H1 (cell line): ENCODE measurements around the gene URB2. TPM values are rescaled to one million over a fixed set of nuclear protein-coding genes. Genes with fewer than 3 reads are reported as not detected.

Source experiments
- CTCF ChIA-PET: fragments of 300-600 bp; sonication (Branson Sonifier 250); formaldehyde crosslinking; loops from one replicate; lab custom pipeline; 2021; ENCODE audit not compliant: partially characterized antibody; lab: Charles Lee
- POLR2A ChIA-PET: fragments of 300-600 bp; sonication (Branson Sonifier 250); formaldehyde crosslinking; loops from one replicate; lab custom pipeline; 2021; ENCODE audit warnings: inconsistent platforms; ENCODE audit not compliant: partially characterized antibody; lab: Charles Lee
- DNase-seq, 2 experiments: peaks; one replicate each; pipeline versions ENCODE4 v3.0.0 to v3.0.0-alpha.2; 2010 to 2022; ENCODE audit warnings: low spot score in 2 of 2, low read depth in 1 of 2, mixed read lengths in 1 of 2
- FAIRE-seq: peaks from 2 replicates; lab custom pipeline; 2011; peaks lifted over from hg19 to GRCh38; lab: Jason Lieb, UNC
- H2AFZ ChIP-seq: 2 replicates; pipeline ENCODE4 v1.8.1; 2012; ENCODE audit warnings: low read length, inconsistent platforms
- H2AK5ac ChIP-seq: 2 replicates; pipeline ENCODE4 v1.6.1; 2013; ENCODE audit warnings: low read depth, low read length
- H2BK120ac ChIP-seq: replicated peaks from 2 replicates; pipeline ENCODE3; 2013; ENCODE audit warnings: low read depth, low read length, inconsistent platforms
- H2BK12ac ChIP-seq: 2 replicates; pipeline ENCODE4 v1.6.1; 2013; ENCODE audit warnings: low read depth, low read length
- H2BK15ac ChIP-seq: 2 replicates; pipeline ENCODE4 v1.6.1; 2013; ENCODE audit warnings: low read length
- H2BK20ac ChIP-seq: 2 replicates; pipeline ENCODE4 v1.6.1; 2013; ENCODE audit warnings: low read length
- H2BK5ac ChIP-seq: 2 replicates; pipeline ENCODE4 v1.6.1; 2013; ENCODE audit warnings: low read depth, low read length
- H3K14ac ChIP-seq: 2 replicates; pipeline ENCODE4 v1.6.1; 2013; ENCODE audit warnings: inconsistent platforms; ENCODE audit not compliant: insufficient read length
- H3K18ac ChIP-seq: 2 replicates; pipeline ENCODE4 v1.6.1; 2013; ENCODE audit warnings: low read length; ENCODE audit errors: extremely low read depth
- H3K23ac ChIP-seq: 2 replicates; pipeline ENCODE4 v1.6.1; 2013; ENCODE audit warnings: inconsistent platforms; ENCODE audit not compliant: insufficient read length
- H3K23me2 ChIP-seq: 2 replicates; pipeline ENCODE4 v1.6.1; 2013; ENCODE audit warnings: low read depth, low read length
- H3K27ac ChIP-seq: 2 replicates; pipeline ENCODE4 v1.6.1; 2011; ENCODE audit warnings: low read depth, low read length, inconsistent platforms
- H3K27me3 ChIP-seq, 4 experiments: replicated peaks in 1 of 4; 1 replicate in 1 of 4; 2 replicates in 3 of 4; pipeline versions ENCODE4 v1.6.1 to v1.8.1; 2011 to 2013; ENCODE audit warnings: low read length in 3 of 4, mild to moderate bottlenecking in 3 of 4, inconsistent platforms in 2 of 4, mixed read lengths in 2 of 4, moderate library complexity in 1 of 4; ENCODE audit not compliant: control insufficient read depth in 3 of 4, insufficient read depth in 3 of 4; ENCODE audit errors: extremely low read depth in 1 of 4
- H3K36me3 ChIP-seq, 4 experiments: 2 replicates each; pipeline versions ENCODE4 v1.6.1 to v1.8.1; 2011 to 2013; ENCODE audit warnings: mild to moderate bottlenecking in 4 of 4, low read length in 3 of 4, moderate library complexity in 2 of 4, control low read depth in 1 of 4, inconsistent platforms in 1 of 4; ENCODE audit not compliant: insufficient read depth in 4 of 4, control insufficient read depth in 2 of 4
- H3K4ac ChIP-seq: replicated peaks from 2 replicates; pipeline ENCODE3; 2013; ENCODE audit warnings: low read length, low read depth, mixed read lengths, inconsistent platforms; ENCODE audit not compliant: insufficient read length
- H3K4me1 ChIP-seq, 4 experiments: replicated peaks in 1 of 4; 1 replicate in 1 of 4; 2 replicates in 3 of 4; pipeline versions ENCODE4 v1.6.1 to v1.8.1; 2011 to 2013; ENCODE audit warnings: low read length in 3 of 4, inconsistent platforms in 2 of 4, mixed read lengths in 1 of 4; ENCODE audit not compliant: insufficient read depth in 4 of 4, control insufficient read depth in 3 of 4
- H3K4me2 ChIP-seq, 2 experiments: 2 replicates each; pipeline versions ENCODE4 v1.6.1 to v1.8.1; 2011 to 2013; ENCODE audit warnings: low read depth in 2 of 2, low read length in 2 of 2, control low read depth in 1 of 2, inconsistent platforms in 1 of 2, mild to moderate bottlenecking in 1 of 2; ENCODE audit not compliant: insufficient read depth in 1 of 2
- H3K4me3 ChIP-seq, 4 experiments: fragments of 200-600, 300-600 bp in 1 of 4; sonication (generic), shearing (Covaris generic), sonication (Bioruptor Twin) in 1 of 4; 2 replicates each; pipeline versions ENCODE4 v1.5.1 to v1.8.1; 2011 to 2016; ENCODE audit warnings: low read length in 4 of 4, low read depth in 3 of 4, control low read depth in 2 of 4, inconsistent platforms in 2 of 4, mild to moderate bottlenecking in 2 of 4, mixed read lengths in 1 of 4, moderate library complexity in 1 of 4; ENCODE audit not compliant: insufficient read depth in 2 of 4; ENCODE audit errors: extremely low read depth in 1 of 4
- H3K56ac ChIP-seq: replicated peaks from 2 replicates; pipeline ENCODE3; 2013; ENCODE audit warnings: low read depth, mild to moderate bottlenecking, mixed read lengths, low read length, inconsistent platforms; ENCODE audit not compliant: insufficient read length
- H3K79me1 ChIP-seq: 2 replicates; pipeline ENCODE4 v1.6.1; 2013; ENCODE audit warnings: low read depth, low read length, control low read depth
- H3K79me2 ChIP-seq, 2 experiments: 2 replicates each; pipeline versions ENCODE4 v1.6.1 to v1.8.1; 2012 to 2013; ENCODE audit warnings: low read length in 2 of 2, mild to moderate bottlenecking in 2 of 2, inconsistent platforms in 1 of 2; ENCODE audit not compliant: insufficient read depth in 2 of 2, control insufficient read depth in 1 of 2
- H3K9ac ChIP-seq, 4 experiments: replicated peaks in 1 of 4; 1 replicate in 1 of 4; 2 replicates in 3 of 4; pipeline versions ENCODE4 v1.6.1 to v1.8.1; 2011 to 2013; ENCODE audit warnings: low read depth in 3 of 4, low read length in 3 of 4, control low read depth in 2 of 4, mild to moderate bottlenecking in 2 of 4, moderate library complexity in 2 of 4, inconsistent platforms in 1 of 4; ENCODE audit errors: extremely low read depth in 1 of 4
- H3K9me3 ChIP-seq, 2 experiments: 2 replicates each; pipeline versions ENCODE4 v1.6.1 to v1.8.1; 2012 to 2013; ENCODE audit warnings: mild to moderate bottlenecking in 2 of 2, moderate library complexity in 2 of 2, control low read depth in 1 of 2, inconsistent platforms in 1 of 2, low read depth in 1 of 2, low read length in 1 of 2, mixed read lengths in 1 of 2; ENCODE audit not compliant: insufficient read depth in 2 of 2
- H4K20me1 ChIP-seq, 2 experiments: replicated peaks in 1 of 2; 2 replicates each; pipeline versions ENCODE3 to v1.8.1; 2011 to 2013; ENCODE audit warnings: inconsistent platforms in 2 of 2, low read length in 2 of 2, mild to moderate bottlenecking in 1 of 2; ENCODE audit not compliant: insufficient read depth in 2 of 2, control insufficient read depth in 1 of 2
- H4K5ac ChIP-seq: 2 replicates; pipeline ENCODE4 v1.6.1; 2013; ENCODE audit warnings: low read length, low read depth, mixed read lengths, inconsistent platforms; ENCODE audit not compliant: insufficient read length
- H4K8ac ChIP-seq: 2 replicates; pipeline ENCODE4 v1.8.0; 2013; ENCODE audit warnings: mild to moderate bottlenecking, moderate library complexity, low read length, inconsistent platforms; ENCODE audit not compliant: insufficient read depth; ENCODE audit errors: extremely low read depth
- H4K91ac ChIP-seq: replicated peaks from 2 replicates; pipeline ENCODE3; 2013; ENCODE audit warnings: low read length, mixed read lengths, inconsistent platforms; ENCODE audit not compliant: insufficient read length
- CREB1 ChIP-seq: IDR thresholded peaks from 2 replicates; pipeline ENCODE4 v1.6.1; 2012; ENCODE audit warnings: inconsistent platforms
- YY1 ChIP-seq: IDR thresholded peaks from 2 replicates; pipeline ENCODE4 v1.6.1; 2011; ENCODE audit warnings: low read depth, mild to moderate bottlenecking, low read length
- WGBS, 2 experiments: shearing (Covaris generic) in 1 of 2; methylation state at CpG; one replicate each; pipeline versions ENCODE4 v1.1.6 to v1.1.7; 2013 to 2015; ENCODE audit warnings: low lambda C conversion rate in 2 of 2, mixed read lengths in 2 of 2, inconsistent platforms in 1 of 2, low coverage in 1 of 2, missing lambda C conversion rate in 1 of 2; ENCODE audit not compliant: insufficient replicate concordance in 2 of 2, insufficient coverage in 1 of 2, insufficient read length in 1 of 2; ENCODE audit errors: extremely low coverage in 1 of 2, missing lambda C conversion rate in 1 of 2; 5-methylcytosine and 5-hydroxymethylcytosine counted together
- polyA plus RNA-seq, 7 experiments: library from polyadenylated mRNA; depleted of rRNA in 3 of 7; stranded (reverse) in 5 of 7; unstranded in 2 of 7; fragments of >200 nt in 5 of 7; fragments of 200-250 nt in 2 of 7; gene quantifications; 1 replicate in 5 of 7; 2 replicates in 1 of 7; 4 replicates in 1 of 7; pipeline versions ENCODE4 v1.2.1 to v1.2.3, GENCODE V29; 2011 to 2013; ENCODE audit warnings: missing spikeins in 2 of 7, mixed read lengths in 2 of 7
- total RNA-seq: library from RNA; stranded (reverse); fragmentation: NEBNext Ultra II Directional; extraction: Animal tissue kit (Norgen Biotek cat#: 25700); gene quantifications from 2 replicates; pipeline ENCODE4 v1.2.1, GENCODE V29; 2021

Gene URB2
- total and polyA plus RNA-seq, 2 of the 8 experiments (the other 6 are each of a cell fraction or from before 2014, with no cell fraction given) = 13.7 to 33.0 TPM

- Histone ChIP-seq H3K4me1 (peaks cover 0 to 3% (median 2%) of the 10 kb centered on the region in 4 experiments; a peak in 1 of 7 replicates), H3K23ac (no peak overlapping the region), H2AK5ac (no peak overlapping the region), H3K23me2 (no peaks in the 10 kb centered on the region), H3K27me3 (no peaks in the 10 kb centered on the region), H3K79me1 (no peaks in the 10 kb centered on the region; the same call in 1 of the 2 replicates), H3K4ac (no peak overlapping the region), H3K4me3 (no peak overlapping the region), H3K56ac (no peak overlapping the region), H3K18ac (no peak overlapping the region), H3K79me2 (0 out of 4 replicates have a peak, but pooled peaks cover 0 to 3% of the 10 kb centered on the region in 2 experiments), H4K8ac (no peak overlapping the region), H4K5ac (no peak overlapping the region), H3K9ac (no peak overlapping the region), H2BK12ac (no peak overlapping the region), H3K4me2 (no peak overlapping the region), H3K27ac (no peak overlapping the region), H3K9me3 (no peaks in the 10 kb centered on the region), H2BK5ac (no peak overlapping the region), H2BK120ac (no peak overlapping the region), H2BK15ac (no peak overlapping the region), H3K14ac (no peak overlapping the region), H4K20me1 (peaks cover 0 to 5% of the 10 kb centered on the region in 2 experiments), H4K91ac (no peak overlapping the region), H2BK20ac (no peak overlapping the region), H3K36me3 (peaks cover 4 to 19% (median 13%) of the 10 kb centered on the region in 4 experiments; a peak in 7 of 8 replicates), H2AFZ (no peak overlapping the region)
- ChIA-PET CTCF (interaction anchor here (1.3 to 1.8 kb wide), 2 partner anchors 10 to 14 kb away, joined by 4 read pairs; no protein-coding TSS in a partner anchor), POLR2A (interaction anchor here (1.0 kb wide), 1 partner anchor 9 kb away, joined by 3 read pairs; no protein-coding TSS in a partner anchor)
- no peak for DNase-seq
- 91% methylated on average over 7 of the region's 7 CpGs; no CpG with 5 or more reads in 1 of the 2 experiments for WGBS, 2 experiments
- TF ChIP-seq YY1 = no peak
- no peak for TF ChIP-seq CREB1
- FAIRE-seq = no peak
Measured at GRCh38 chr1:229596925-229597699, 28.9 kb upstream of the URB2 start.
